Mesothelial cell of epicardium (in vitro differentiated cells): ENCODE data around the gene EVI5L. TPM values are rescaled to one million over a fixed set of nuclear protein-coding genes. Genes with fewer than 3 reads are reported as not detected.

Source experiments
- DNase-seq, 2 experiments: peaks; one replicate each; pipeline ENCODE4 v3.0.0; 2021; ENCODE audit warnings: low spot score in 2 of 2; ENCODE audit not compliant: unreplicated experiment in 2 of 2
- H3K27ac Mint-ChIP-seq: 2 replicates; pipeline ENCODE4 v1.8.0; 2021; ENCODE audit warnings: mixed read lengths
- H3K27me3 Mint-ChIP-seq: 2 replicates; pipeline ENCODE4 v1.8.0; 2021; ENCODE audit warnings: low read depth, mixed read lengths
- H3K36me3 Mint-ChIP-seq: 2 replicates; pipeline ENCODE4 v1.8.0; 2021; ENCODE audit warnings: mixed read lengths
- H3K4me1 Mint-ChIP-seq: 2 replicates; pipeline ENCODE4 v1.8.0; 2021; ENCODE audit warnings: mixed read lengths
- H3K4me3 Mint-ChIP-seq: 2 replicates; pipeline ENCODE4 v1.8.0; 2021; ENCODE audit warnings: mild to moderate bottlenecking, moderate library complexity, mixed read lengths
- H3K9me3 Mint-ChIP-seq: 2 replicates; pipeline ENCODE4 v1.8.0; 2021; ENCODE audit warnings: mixed read lengths
- total RNA-seq: library from RNA; stranded (reverse); gene quantifications from 3 replicates; pipeline ENCODE4 v1.2.1, GENCODE V29; 2021
- TF ChIP-seq, protein P1 (sequence below): fragments of 200-600 bp; sonication (generic); IDR thresholded peaks from one replicate; pipeline ENCODE4 v1.5.0; 2021; ENCODE audit warnings: antibody characterized with exemption; ENCODE audit not compliant: unreplicated experiment

EVI5L gene
- total RNA-seq, 1 donor from 2014 or later, result 21.7 TPM

DNA sequence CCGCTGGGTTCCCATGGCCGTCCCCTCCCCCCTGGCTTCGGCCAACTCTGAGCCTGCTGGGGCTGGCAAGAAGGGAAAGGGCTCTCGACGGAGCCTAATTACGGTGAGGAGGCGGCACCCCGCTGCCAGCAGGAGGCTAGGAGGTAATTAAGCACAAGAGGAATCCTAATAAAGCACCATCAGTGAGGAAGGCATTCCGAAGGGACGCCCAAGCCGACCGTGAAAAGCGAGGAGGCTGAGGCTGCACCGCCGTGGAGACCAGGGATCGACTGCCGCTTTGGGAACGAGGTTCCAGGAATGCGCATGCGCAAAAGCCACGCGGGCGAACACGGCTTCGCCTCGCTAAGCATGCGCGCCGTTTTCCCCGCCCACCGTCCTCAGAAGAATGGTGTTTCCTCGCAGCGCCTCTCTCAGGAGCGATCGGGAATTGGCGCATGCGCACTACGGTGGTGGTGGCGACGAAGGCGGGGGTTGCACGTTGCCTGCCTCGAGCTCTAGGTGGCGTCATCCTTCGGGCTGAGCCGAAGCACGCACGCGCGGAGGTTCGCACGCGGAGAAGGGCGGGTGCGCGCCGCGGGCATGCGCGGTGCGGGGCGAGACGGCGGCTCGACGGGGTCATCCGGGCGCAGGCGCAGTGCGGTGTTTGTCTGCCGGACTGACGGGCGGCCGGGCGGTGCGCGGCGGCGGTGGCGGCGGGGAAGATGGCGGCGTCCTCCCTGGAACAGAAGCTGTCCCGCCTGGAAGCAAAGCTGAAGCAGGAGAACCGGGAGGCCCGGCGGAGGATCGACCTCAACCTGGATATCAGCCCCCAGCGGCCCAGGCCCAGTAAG is 73.4 kb downstream of the EVI5L start, which contains the start of gene MAP2K7:
Gene MAP2K7, plus strand, starts transcription at position 634 of the 830 bp plus-strand sequence. Its CDS starts 68 bp downstream, at position 702.
- Mint-ChIP-seq H3K27ac (peak within 1 kb of the TSS; percentile 97), H3K9me3 (no peaks in the 10 kb centered on the region), H3K4me3 (peak within 1 kb of the TSS; percentile 85), H3K27me3 (peaks cover 2% of the 10 kb centered on the region), H3K4me1 (peaks cover 20% of the 10 kb centered on the region), H3K36me3 (peaks cover 3% of the 10 kb centered on the region)
- peak; percentile 100 for DNase-seq
- TF ChIP-seq, protein P1, sequence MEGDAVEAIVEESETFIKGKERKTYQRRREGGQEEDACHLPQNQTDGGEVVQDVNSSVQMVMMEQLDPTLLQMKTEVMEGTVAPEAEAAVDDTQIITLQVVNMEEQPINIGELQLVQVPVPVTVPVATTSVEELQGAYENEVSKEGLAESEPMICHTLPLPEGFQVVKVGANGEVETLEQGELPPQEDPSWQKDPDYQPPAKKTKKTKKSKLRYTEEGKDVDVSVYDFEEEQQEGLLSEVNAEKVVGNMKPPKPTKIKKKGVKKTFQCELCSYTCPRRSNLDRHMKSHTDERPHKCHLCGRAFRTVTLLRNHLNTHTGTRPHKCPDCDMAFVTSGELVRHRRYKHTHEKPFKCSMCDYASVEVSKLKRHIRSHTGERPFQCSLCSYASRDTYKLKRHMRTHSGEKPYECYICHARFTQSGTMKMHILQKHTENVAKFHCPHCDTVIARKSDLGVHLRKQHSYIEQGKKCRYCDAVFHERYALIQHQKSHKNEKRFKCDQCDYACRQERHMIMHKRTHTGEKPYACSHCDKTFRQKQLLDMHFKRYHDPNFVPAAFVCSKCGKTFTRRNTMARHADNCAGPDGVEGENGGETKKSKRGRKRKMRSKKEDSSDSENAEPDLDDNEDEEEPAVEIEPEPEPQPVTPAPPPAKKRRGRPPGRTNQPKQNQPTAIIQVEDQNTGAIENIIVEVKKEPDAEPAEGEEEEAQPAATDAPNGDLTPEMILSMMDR, result no peak

DNA sequence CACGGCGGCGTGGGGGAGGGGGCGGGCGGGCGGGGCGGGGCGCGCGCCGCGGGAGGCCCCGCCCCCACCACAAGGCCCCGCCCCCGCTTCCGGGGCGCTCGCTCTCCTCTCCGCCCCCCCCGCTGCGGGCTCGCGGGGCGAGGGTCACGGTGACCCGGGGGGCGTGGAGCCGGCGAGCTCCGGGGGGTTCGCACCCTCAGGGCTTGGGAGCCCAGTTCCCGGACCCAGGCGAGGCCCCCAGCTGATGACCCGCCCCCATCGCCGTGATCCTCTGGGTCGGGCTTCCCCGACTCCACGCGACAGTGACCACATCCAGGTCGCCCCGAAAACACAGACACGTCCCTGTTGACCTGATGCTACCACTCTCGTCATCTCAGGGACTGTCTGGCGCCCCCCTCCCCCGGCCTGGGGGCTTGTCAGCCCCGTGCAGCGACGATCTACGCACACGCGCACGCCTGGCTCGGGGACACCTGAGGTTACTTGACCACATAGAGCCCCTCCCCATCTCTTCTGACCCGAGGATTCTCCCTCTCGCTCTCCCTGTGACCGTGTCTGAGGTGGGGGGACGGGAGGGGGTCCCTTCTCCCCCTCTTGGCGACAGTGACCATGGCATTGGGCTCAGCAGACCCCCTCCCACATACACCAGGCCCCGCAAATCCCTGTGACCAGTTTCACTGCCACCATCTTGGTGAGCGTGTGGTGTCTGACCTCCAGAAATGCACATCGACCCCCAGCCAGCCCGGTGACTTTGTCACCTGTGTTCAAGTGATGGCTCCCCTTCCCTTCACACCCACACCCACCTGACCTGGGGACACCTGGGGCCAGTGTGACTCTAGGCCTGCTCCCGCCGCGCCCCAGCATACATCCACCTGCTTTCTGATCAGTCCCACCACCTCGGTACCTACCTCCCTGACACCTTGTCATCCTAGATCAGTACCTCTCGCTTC is 74.3 kb downstream of the EVI5L start:
- peak overlapping the region; percentile 64 for H3K27ac Mint-ChIP-seq
- TF ChIP-seq, protein P1, result no peak
- no peak for DNase-seq
- peak overlapping the region; percentile 85 for H3K4me3 Mint-ChIP-seq
- H3K27me3 Mint-ChIP-seq, result peaks cover 2% of the 10 kb centered on the region
- H3K36me3 Mint-ChIP-seq, result peaks cover 3% of the 10 kb centered on the region
- peaks cover 20% of the 10 kb centered on the region for H3K4me1 Mint-ChIP-seq
- no peaks in the 10 kb centered on the region for H3K9me3 Mint-ChIP-seq

DNA sequence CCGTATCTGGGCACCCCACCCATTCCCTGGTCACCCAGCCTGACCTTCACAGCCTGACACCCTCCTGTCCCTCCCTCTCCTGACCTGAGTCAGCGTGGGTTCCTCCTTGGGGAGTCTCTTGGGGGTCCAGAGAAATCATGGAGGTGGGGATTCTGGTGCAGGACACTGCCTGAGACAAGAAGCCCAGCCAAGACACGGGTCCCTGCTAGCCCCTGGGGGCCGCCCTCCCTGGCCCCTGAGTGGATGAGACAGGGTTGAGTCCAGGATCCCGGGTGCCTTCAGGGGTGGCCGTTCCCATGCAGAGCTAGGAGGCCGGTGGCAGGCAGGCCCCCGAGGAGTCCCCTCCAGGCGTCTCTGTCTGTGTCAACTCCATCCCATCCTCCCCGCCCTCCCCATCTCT is 75.2 kb downstream of the EVI5L start:
- Mint-ChIP-seq H3K27ac (peak overlapping the region; percentile 64), H3K27me3 (peaks cover 2% of the 10 kb centered on the region), H3K36me3 (no peaks in the 10 kb centered on the region), H3K9me3 (no peaks in the 10 kb centered on the region), H3K4me3 (peak overlapping the region; percentile 85), H3K4me1 (peaks cover 20% of the 10 kb centered on the region)
- TF ChIP-seq, protein P1, result no peak
- no peak for DNase-seq

DNA sequence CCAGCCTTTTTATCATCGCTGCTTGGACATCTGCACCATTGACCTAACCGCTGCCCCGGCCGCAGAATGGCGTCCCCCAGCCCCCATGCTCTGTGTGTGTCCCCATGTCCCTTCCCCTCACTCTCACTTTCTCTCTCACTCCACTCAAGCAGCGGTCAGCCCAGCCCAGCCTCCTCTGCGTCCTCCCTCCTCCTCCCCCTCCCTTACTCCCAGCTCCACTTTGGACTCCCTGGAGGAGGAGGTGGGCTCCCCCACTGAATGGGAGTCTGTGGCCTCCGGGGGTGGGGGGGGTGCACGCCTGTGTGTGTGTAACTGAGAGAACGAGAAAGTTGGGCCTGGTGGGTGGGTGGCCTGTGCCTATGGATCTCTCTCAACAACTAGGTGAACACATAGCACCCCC is 75.8 kb downstream of the EVI5L start:
- Mint-ChIP-seq H3K36me3 (peaks cover 5% of the 10 kb centered on the region), H3K4me1 (peaks cover 20% of the 10 kb centered on the region), H3K4me3 (peak overlapping the region; percentile 85), H3K27me3 (peaks cover 2% of the 10 kb centered on the region), H3K27ac (no peak overlapping the region), H3K9me3 (no peaks in the 10 kb centered on the region)
- TF ChIP-seq, protein P1, result no peak
- DNase-seq, result no peak

DNA sequence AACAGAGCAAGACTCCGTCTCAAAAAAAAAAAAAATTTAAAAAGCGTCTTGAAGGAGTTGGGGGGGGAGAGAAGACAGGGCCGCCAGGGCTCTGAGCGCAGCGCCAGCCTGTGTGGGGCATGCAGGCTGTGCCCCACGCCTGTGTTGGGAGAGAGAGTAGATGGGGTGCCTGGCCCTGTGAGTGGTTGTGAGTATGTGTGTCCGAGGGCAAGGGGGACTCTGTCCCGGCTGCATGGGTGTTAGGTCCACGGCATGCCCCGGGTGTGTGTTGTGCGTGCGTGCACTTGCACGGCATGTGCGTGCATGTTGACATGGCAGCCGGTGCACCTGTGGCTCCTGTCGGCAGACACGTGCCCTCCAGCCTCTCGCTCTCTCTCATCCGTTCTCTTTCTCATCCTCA is 77.1 kb downstream of the EVI5L start:
- H3K27ac Mint-ChIP-seq, result no peak overlapping the region
- no peaks in the 10 kb centered on the region for H3K9me3 Mint-ChIP-seq
- peaks cover 2% of the 10 kb centered on the region for H3K27me3 Mint-ChIP-seq
- H3K4me3 Mint-ChIP-seq, result no peak overlapping the region
- H3K4me1 Mint-ChIP-seq, result peaks cover 18% of the 10 kb centered on the region
- TF ChIP-seq, protein P1, result no peak
- no peak for DNase-seq
- H3K36me3 Mint-ChIP-seq, result peaks cover 11% of the 10 kb centered on the region
